Amygdala (tissue), 56 donors: ENCODE measurements around the gene ZMIZ1.

Experiments
- DNase-seq, 56 donors: peaks; one replicate each; lab custom pipeline; 2025; lab: John Stamatoyannopoulos, UW

ZMIZ1 gene, protein sequence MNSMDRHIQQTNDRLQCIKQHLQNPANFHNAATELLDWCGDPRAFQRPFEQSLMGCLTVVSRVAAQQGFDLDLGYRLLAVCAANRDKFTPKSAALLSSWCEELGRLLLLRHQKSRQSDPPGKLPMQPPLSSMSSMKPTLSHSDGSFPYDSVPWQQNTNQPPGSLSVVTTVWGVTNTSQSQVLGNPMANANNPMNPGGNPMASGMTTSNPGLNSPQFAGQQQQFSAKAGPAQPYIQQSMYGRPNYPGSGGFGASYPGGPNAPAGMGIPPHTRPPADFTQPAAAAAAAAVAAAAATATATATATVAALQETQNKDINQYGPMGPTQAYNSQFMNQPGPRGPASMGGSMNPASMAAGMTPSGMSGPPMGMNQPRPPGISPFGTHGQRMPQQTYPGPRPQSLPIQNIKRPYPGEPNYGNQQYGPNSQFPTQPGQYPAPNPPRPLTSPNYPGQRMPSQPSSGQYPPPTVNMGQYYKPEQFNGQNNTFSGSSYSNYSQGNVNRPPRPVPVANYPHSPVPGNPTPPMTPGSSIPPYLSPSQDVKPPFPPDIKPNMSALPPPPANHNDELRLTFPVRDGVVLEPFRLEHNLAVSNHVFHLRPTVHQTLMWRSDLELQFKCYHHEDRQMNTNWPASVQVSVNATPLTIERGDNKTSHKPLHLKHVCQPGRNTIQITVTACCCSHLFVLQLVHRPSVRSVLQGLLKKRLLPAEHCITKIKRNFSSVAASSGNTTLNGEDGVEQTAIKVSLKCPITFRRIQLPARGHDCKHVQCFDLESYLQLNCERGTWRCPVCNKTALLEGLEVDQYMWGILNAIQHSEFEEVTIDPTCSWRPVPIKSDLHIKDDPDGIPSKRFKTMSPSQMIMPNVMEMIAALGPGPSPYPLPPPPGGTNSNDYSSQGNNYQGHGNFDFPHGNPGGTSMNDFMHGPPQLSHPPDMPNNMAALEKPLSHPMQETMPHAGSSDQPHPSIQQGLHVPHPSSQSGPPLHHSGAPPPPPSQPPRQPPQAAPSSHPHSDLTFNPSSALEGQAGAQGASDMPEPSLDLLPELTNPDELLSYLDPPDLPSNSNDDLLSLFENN

DNA sequence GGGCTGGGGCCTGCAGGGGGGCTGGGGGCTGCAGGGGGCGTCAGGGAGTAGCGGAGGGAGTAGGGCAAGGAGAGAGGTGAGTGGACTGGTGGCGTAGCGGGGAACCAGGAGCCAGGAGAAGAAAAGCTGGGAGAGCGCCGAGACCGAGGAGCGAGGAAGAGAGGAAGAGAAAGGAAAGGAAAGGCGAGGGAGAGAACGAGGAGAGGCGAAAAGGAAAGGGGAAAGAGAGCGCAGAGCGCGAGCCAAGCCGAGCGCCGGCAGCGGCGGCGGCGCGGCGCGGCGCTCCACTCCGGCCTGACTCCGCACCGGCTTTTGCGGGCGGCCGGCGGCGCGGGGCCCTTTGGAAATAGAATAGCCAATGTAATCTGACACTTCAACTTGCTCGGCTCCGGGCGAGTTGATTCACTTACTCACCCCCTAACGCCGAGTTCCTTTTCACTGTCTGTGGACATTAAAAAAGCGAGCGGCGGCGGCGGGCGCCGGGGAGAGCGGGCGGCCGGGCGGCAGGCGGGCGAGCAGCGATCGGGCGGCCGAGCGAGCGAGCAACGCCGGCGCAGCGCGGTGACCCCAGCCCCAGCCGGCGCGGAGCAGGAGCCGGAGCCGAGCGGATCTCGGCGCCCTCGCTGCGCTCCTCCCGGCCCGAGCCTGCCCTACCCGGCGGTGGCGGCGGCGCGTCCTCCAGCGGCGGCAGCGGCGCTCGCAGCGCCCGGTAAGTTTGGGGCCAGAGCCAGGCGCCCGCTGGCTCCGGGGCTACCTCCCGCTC lies at the start of gene ZMIZ1:
ZMIZ1 (plus strand) TSS at position 405 of the 763 bp plus-strand sequence. CDS start 132,667 bp downstream, outside the sequence.
- DNase-seq = peak in 55 of 56 donors; percentile 31 to 91 (median 75)

DNA sequence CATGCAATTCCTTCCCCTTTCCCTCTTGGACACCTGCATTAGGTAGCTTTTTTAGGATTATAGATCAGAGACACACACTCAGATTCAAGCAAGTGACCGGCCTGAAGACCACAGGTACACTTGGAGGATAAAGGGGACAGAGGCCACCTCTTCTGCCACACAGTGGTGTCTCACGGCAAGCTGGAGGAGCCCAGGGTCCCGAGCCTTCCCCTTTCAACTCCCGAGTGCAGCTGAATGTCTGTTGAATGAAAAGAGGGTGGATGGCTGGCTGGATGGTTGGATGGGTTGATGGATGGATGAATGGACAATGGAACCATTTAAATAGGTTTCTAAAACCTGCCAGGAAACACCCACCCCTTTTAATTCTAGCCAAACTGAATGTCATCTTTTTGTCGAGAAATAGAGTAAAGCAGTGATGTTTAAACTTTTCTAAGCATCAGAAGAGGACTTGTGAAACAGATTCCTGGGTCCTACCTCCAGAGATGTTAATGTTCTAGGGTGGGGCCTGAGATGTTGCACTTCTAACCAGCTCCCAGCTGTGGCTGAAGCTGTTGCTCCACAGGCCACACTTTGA lies 49.2 kb upstream of the ZMIZ1 start:
- DNase-seq = no peak

DNA sequence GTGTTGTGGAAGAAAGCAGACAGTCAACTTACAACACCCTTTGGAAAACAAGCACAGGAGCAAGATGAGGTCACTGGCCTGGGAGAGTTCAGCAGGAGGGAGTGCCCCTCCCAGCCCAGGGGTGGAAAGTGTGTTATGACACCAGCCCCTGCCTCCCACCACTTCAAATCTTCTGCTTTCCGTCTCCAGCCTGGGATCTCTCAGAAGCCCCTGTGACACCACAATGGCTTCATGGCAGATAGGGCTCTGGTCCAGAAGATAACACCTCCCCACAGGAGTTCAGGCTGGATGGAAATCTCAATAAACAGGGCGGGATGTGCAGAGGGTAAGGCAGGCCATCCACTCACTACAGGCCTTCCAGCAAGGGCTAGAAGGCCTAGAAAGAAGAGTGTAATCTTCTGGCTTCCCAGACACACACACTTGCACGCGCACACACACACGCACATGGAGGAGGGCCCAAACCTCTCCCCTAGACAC lies 48.7 kb upstream of the ZMIZ1 start:
- no peak for DNase-seq

DNA sequence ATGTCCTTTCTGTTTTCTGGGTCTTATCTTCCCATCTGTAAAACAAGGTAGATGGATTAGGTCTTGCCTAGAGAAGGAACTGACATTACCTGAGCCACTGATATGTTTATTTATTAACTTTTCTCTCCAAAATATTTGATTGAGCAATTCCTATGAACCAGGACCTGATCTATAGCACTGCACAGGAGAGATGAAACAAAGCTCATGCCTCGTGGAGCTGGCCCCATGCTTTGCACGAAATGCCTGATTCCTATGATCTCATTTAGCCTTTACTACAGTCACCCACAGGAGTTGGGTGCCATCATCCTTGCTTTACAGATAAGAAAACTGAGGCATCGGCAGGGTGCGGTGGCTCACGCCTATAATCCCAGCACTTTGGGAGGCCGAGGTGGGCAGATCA lies 48.2 kb upstream of the ZMIZ1 start:
- no peak for DNase-seq

DNA sequence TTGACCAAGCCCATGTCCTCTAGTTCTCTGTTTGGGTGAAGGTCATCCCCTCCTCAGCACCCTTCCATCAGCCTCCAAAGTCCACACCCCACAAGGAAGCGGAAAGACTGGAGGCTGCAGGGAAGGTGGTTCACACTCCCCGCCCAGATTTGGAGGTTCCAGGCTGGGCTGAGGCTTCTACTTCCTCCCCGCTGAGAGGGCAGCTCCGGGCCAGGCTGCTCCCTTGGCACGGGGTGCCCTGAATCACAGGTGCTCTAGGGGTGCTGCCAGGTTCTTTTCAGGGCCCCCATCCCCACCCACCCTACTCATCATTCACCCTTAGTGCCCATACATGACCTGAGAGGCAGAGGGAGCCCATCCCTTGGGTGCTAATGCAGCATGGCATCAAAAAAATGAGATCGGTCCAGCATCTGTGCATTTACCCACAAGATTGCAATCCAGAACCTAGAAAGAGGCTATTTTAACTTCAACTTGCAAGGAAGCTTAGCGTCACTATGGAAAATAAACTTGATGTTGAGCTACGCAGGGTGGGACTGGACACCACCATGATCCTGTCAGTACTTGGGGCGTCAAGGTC lies 47.3 kb upstream of the ZMIZ1 start:
- no peak for DNase-seq

DNA sequence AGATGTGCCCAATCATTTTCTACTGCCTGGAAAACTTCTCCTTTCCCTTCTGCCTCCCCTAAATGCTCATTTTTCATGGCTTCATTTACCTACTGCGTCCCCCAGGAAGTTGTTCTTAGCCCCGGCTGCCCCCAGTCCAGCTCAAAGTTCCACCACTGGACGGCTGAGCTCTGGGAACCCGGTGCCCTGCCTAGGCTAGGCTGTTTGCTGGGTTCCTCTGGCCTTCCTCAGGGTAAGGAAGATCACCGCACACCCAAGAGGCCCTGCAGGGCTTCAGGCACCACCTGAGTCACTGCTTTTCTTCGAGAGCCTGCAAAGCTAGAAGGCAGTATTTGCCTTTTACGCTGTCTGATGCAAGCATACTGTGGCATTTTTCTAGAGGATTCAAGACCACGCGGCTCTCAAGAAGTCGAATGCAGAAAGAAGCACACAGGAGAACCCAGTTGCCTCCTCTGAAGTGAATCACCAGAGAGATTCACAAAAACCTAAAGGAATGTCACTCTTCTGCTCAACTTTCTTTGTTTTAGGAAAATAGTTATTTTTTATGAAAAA lies 46.7 kb upstream of the ZMIZ1 start:
- DNase-seq = no peak

DNA sequence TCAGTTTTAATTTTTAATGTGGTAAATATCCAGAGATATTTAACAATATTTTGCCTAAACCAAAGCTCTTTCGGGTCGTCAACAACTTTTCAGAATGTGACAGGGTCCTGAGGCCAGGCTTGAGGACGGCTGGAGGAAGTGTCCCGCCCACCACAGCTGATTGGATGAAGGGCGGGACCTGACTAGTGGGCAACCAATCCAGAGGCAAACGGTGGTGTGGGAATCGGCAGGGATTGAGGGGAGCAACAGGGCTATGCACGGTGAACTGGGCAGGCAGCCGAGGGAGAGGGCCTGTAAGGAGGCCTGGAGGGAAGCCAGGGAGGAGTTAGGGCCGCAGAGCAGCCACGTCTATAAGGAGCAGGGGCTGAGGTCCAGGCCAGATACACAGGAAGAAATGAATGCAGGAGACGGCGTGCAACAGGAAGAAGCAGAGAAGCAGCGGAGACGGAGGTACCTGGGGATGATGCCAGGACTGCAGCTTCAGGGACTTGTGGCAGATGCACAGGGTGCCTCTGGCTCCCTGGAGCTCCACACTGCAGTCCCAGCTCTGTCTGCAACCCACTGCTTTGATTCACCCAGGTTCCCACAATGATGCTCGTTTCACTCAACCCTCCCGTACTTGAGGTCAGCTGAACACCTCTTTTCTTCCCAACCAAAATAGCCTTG lies 46.1 kb upstream of the ZMIZ1 start:
- peak in 7 of 56 donors; percentile 9 to 55 (median 24) for DNase-seq

DNA sequence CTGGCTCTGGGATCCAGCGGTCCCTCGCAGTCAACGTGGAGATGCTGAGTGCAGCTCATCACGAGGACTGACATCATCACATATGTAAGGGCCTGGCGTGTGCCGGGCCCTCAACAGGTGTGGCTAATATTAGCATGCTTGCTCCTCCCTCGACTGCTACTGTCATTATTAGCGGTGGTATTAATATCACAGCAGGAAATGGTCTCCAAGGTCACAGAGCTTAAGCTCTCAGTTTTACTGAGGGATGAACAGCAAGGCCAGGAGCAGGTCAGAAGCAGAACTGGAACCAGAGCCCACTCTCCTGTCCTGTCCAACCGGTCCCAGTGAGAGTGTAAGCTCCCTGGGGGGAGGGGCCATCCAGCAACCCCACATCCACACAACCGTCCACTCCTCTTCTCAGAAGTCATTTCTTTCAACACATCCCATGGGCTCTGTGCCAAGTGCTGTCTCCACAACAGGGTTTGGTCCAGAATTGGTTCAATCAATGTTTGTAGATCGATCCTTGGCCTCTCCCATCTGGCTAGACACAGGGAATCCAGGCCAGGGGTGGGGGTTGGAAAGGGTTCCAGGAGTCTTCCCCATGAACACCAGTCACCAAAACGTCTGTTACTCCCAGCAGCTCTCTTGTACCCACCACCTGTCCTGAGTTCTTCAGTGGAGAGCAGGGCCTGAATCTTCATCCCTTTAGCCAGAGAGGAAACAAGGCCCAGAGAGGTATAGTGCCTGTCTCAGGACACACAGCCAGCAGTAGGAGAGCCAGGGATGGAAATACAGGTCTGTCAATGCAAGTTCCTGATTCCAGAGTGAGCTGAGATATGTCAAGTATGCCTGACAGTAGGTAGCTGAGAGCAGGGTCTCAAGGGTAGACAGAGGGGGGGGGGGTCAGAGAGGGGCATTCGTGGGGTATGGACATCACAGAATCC lies 45.3 kb upstream of the ZMIZ1 start:
- no peak for DNase-seq

DNA sequence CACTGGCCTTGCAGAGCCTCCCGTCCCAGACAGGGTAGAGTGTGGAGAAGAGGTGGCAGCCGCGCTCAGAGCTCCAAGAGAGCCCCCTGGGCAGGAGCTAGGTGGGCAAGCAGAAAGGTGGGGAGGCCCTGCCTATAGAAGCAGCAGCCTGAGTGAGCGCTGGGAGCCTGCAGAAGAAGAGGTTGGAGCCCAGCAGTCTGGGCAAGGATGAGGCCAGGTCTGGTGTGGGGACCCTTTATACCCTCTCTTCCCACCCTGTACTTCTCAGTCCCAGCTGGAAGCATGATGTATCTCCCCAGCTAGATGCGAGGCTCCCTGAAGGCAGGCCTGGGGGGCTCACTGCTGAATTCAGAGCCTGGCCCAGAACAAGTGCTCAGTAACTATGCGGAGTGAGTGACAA lies 44.5 kb upstream of the ZMIZ1 start:
- no peak for DNase-seq

DNA sequence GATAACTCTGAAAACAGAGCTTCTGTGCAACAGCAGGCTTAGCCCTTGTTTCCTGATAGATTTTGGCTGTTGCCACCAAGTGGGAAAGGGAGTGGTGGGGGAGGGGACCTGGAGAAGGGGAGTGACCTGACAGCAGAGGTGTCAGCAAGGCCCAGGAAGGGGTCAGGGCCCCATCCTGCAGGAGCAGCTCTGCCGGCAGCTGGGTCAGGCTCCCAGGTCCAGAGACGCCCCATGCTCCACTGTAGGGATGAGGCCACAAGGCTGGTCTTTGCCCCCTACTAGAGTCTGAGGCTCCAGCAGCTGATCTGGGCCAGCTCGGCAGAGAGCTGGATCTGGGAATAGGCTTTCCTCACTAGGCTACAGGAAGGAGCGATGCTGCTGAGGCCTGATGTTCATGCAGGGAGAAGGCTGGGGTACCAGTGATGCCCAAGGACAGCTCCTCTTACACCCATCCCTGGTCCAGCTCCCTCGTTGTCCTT lies 44.0 kb upstream of the ZMIZ1 start:
- no peak for DNase-seq

DNA sequence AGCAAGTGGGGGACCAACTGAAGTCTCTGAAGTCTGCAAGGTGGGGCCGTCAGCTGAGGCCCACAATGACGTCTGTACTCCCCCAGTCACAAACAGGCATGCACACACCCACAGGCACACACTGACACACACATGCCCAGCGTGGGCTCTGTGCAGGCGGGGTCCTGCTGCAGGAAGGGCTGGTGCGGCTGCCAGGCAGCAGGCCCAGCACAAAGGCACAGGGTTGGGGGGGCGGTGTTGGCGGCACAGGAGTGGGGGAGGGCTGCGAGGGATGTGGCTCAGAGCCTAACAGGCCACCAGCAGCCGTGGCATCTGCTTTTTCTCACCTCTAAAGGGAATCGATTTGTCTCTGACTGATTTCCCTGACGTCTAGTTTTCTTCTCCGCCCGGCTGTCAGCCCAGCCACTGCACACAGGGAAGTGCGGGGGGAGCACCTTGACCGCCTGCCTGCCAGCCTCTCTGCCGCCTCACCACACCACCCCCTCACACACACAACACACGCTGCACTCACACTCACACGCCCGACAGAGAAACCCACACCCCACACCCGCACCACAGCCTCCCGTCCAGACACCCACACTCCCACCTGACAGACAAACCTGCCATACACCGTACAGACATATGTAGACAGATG lies 43.5 kb upstream of the ZMIZ1 start:
- DNase-seq = peak in 23 of 56 donors; percentile 12 to 61 (median 32)

DNA sequence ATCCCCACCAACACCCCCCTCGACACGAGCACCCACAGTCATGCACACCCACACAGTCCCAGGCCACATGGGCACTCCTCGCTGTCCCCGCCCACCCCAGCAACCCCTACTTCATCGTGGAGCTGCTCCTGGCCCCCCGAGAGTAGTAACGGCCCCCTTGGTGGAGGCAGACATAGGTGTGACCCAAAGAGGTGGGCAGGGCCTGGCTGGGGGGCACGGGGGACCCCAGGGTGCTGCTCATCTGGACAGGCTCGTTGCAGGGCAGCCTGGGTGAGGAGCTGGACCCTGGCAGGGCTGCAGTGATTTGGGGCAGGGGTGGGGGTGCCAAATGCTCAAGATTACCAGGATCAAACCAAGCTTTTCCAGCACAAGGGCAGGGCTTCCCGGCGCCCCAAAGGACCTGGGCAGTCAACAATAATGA lies 42.4 kb upstream of the ZMIZ1 start:
- DNase-seq = no peak

DNA sequence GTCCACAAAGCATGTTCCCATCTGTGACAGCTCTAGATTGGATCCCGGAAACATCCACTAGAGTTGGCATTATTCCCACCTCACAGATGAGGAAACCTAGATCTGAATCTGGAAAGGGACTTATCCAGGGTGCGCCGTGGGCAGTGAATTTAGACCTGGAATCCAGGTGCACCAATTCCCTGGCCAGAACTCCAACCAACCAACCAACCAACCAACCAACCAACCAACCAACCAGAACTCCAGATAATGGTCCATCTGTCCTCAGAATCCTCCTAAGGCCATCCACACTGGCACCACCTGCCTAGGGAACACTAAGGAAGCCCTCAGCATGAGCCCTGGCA lies 42.0 kb upstream of the ZMIZ1 start:
- no peak for DNase-seq

DNA sequence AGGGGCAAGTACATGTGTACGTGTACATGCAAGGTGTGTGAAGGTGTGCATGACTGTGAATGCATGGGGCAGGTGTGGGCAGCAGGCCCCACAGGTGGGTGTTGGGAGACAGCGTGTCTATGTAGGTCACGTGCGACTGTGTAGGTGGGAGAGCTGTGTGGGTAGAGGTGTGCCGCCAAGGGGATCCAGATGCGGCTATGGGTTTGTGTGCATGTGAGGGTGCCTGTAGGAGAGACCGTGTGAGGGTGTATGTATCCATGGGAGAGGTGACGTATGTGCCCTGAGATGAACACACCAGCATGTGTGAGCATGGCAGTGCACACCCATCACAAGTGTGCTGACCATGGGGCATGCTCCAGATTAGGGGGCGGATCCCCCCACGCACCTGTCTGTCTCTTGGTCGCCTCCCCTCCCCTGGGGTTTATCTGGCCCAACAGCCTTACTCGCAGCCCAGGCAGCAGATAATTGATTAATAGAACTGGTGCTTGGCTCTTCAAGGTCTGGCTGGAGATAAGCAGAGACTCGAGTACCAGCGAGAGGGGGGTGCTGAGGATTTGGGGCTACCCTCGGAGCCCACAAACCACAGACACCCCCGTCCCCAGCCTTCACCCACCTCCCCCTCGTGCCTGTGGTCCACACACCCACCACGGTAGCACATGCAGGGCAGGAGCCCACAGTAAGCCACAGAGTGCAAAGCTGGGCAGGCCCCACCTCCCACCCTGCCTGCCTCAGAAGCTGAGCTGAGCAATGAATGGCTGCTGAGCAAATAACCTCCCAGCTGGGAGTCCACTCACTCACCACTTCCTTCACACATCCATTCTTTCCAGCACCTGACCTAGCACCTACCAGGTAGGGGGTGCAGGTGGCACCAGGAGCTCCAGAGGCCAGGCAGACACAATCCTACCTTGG lies 41.4 kb upstream of the ZMIZ1 start:
- DNase-seq = no peak

DNA sequence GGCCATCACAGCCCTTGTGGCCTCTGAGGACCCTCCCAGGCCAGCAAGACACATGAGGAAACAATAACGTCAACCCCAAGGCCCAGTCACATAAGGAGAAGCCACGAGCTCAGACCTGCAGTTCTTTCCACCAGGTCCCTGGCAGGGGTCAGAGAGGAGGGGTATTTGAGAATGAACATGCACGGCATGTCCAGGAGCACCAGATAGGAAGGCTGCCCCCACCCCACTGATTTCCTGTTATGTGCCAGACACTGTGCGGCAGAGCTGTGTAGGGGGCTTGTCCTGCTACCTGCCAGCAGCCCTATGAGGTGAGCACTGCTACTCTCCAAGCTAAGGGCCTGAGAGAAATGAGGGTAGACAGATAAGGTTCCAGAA lies 40.7 kb upstream of the ZMIZ1 start:
- no peak for DNase-seq

DNA sequence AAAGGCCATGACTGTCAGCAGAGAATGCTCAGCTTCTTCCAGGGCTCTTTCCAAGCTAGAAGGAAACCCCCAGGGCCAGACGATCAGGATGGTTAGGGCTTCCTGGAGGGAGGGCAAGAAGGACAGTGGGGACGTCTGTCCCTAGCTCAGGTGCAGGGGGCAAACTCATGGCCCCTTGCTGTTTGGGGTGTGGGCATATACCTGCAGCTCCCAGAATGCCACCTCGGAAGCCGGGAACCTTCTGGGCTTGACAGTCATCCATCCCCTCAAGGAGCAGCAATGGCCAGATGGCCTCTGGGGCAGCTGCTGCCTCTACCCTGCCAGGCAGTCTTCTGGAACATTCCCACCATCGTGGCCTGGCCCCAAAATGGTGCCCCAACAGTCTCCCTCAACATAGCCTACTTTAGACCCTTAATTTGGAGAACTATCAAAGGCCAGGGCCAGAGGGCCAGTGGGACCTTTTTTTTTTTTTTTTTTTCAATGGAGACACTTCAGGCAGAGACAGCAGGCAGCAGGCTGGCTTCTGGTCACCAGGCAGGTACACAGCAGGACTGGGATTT lies 40.2 kb upstream of the ZMIZ1 start:
- no peak for DNase-seq
